ENCODE results near the gene AKAP13.

Gene AKAP13

GRCh38 chr15:85768595-85769168 is 388.3 kb downstream of the AKAP13 start:
- H3K4me3 ChIP-seq (ENCODE audit: low read depth, low read length): no peak overlapping the region
- DNase-seq (ENCODE audit: low read depth): no peak
- no peak for TF ChIP-seq MAX (IDR thresholded peaks at IDR 0.05; ENCODE audit: low read depth, low read length)
- TF ChIP-seq CTCF (IDR thresholded peaks at IDR 0.05; ENCODE audit: low read depth, low read length): no peak

- no peak overlapping the region for H3K4me3 ChIP-seq (ENCODE audit: low read depth, low read length)
- DNase-seq (ENCODE audit: low read depth): no peak
- TF ChIP-seq MAX (IDR thresholded peaks at IDR 0.05; ENCODE audit: low read depth, low read length) (no peak), POLR2A (IDR thresholded peaks at IDR 0.05; ENCODE audit: extremely low read depth, insufficient read length) (no peak)
Observed at GRCh38 chr15:85769182-85769900, 388.9 kb downstream of the AKAP13 start.

- no peak for DNase-seq (ENCODE audit: low read depth)
- H3K4me3 ChIP-seq (ENCODE audit: low read depth, low read length): no peak overlapping the region
- no peak for TF ChIP-seq MAX (IDR thresholded peaks at IDR 0.05; ENCODE audit: low read depth, low read length)
- TF ChIP-seq MYC (IDR thresholded peaks at IDR 0.05; ENCODE audit: low read depth, low read length): no peak
- no peak for TF ChIP-seq CTCF (IDR thresholded peaks at IDR 0.05; ENCODE audit: low read depth, low read length)
- TF ChIP-seq POLR2A (IDR thresholded peaks at IDR 0.05; ENCODE audit: extremely low read depth, insufficient read length): no peak
Observed at GRCh38 chr15:85770096-85771041, 390.0 kb downstream of the AKAP13 start.

DNA sequence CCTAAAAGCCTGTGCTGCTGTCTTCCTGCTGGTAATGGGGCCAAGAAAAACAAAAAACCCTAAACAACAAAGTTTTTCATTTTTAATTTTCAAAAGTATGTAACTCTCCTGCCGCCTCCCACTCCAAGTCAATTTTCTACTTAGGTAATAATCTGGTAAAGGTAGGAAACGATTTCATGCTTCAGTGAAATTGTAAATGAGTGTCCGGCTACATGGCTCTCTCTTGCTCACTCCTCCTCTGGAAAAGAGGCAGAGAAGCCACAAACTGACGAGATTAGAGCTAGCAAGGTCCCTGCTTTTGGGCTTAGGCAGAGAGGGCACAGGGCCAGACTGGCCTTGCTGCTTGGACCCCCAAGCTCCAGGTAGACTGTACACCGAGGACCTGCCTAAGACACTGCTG is 390.9 kb downstream of the AKAP13 start:
- no peak overlapping the region for H3K4me3 ChIP-seq (ENCODE audit: low read depth, low read length)
- no peak for TF ChIP-seq MYC (IDR thresholded peaks at IDR 0.05; ENCODE audit: low read depth, low read length)
- TF ChIP-seq CTCF (IDR thresholded peaks at IDR 0.05; ENCODE audit: low read depth, low read length): no peak
- TF ChIP-seq POLR2A (IDR thresholded peaks at IDR 0.05; ENCODE audit: extremely low read depth, insufficient read length): no peak
- no peak for TF ChIP-seq MAX (IDR thresholded peaks at IDR 0.05; ENCODE audit: low read depth, low read length)
- no peak for DNase-seq (ENCODE audit: low read depth)

DNA sequence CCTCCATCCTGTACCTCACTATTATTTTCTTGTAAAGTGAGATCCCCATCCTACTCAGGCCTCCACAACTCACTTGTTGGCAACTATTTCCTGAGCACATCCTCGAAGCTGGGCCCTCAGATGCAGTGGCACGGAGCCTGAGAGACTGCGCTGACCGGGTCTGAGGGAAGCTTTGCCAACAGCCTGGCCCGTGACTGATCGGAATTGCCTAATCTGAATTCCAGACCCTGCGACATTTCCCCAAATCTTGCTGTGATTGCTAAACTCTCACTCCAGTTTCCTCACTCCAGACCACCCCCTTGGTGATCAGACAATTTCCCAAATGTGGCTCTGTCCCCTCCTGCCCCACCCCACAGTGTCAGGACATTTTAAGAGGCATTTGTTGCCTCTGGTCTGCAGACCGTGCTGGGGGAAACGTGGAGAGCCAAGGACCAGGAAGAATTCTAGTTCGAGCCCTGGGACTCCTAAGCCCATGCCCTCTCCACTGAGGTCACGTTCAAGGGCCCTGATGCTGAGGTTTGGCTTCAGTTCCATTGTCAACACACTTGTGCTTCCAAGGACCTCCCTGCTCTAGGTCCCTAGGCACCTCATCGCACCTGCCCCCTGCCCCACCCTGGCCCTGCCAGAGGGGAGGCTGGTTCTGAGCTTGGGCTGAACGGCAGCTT is 391.5 kb downstream of the AKAP13 start:
- TF ChIP-seq MAX (IDR thresholded peaks at IDR 0.05; ENCODE audit: low read depth, low read length) (no peak), CTCF (IDR thresholded peaks at IDR 0.05; ENCODE audit: low read depth, low read length) (no peak), MYC (IDR thresholded peaks at IDR 0.05; ENCODE audit: low read depth, low read length) (no peak), POLR2A (IDR thresholded peaks at IDR 0.05; ENCODE audit: extremely low read depth, insufficient read length) (no peak)

More for the DNA sequence above, 391.5 kb downstream of the AKAP13 start:
- DNase-seq (ENCODE audit: low read depth): no peak
- H3K4me3 ChIP-seq (ENCODE audit: low read depth, low read length): no peak overlapping the region

Data from NB4 (cell line).